GM19467 (cell line): ENCODE data around the gene VTI1A.
"Not testable (repeated sequence)": the region's sequence is repeated elsewhere in the genome, so short reads cannot be mapped to it uniquely, and the experiment has no call there.

Source experiments
- ATAC-seq: cut with Tn5 transposase; IDR thresholded peaks from one replicate; pipeline ENCODE4 v1.9.1; 2021; ENCODE audit warnings: mild to moderate bottlenecking, moderate library complexity; ENCODE audit not compliant: unreplicated experiment

VTI1A gene

DNA sequence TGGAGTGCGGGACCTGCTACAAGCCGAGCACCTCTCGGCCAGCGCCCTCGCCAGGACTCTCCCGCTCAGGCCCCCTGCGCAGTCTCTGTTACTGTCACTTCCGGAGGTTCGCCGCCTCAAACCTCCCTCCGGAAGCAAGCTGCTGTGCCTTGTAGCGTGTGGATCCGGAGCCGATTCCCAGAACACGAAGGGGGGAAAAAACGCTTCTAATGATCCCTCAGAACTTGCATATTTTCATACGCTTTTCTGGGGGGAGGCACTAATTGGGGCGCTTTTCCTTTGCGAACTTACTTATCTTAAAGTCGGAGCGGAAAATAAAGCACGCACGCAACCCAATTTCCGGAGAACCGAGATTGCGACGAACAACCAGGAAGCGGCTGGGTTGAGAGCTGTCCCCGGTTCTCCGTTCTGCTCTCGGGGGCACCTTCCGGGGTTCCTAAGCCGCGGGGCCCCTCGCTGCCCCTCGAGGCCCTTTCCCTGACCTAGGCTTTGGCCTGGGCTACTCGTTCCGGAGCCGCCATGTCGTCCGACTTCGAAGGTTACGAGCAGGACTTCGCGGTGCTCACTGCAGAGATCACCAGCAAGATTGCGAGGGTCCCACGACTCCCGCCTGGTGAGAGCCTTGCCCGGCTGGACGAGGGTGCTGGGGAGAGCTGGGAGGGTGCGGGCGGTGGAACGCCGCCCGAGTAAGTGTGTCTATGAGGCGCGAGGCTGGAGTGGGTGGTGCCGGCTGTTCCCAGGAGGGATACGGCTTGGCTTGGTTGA lies at the start of gene VTI1A, which contains the start of gene ZDHHC6:
TSS of gene VTI1A (plus strand) at position 361 of the 765 bp plus-strand sequence. CDS start at position 520, 159 bp downstream.
TSS of gene ZDHHC6 (minus strand) at position 60 of the 765 bp plus-strand sequence. CDS start 1,478 bp downstream, outside the sequence.
- peak; percentile 94 for ATAC-seq

- ATAC-seq: no peak
Measured at GRCh38 chr10:112397592-112397991, 49.4 kb upstream of the VTI1A start.

DNA sequence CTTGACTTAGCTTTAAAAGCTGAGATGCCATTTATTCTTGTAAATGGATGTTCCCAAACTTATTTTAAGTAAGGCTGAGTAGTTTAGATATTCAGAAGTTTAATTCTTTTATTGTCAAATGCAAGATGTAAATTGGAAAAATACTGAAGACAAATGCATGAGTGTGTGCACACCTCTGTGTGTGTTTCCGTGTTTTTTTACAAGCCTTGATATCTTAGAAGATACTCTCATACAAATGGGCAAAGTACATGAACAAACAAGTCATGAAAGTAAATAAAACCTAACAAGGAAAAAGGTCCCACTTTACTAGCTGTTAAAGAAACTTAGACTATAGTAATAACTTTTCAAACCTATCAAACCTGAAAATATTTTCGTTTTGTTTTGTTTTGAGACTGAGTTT lies 44.1 kb upstream of the VTI1A start:
- no peak for ATAC-seq

- ATAC-seq: no peak
Measured at GRCh38 chr10:112404617-112405016, 42.4 kb upstream of the VTI1A start.

- not testable (repeated sequence) for ATAC-seq
Measured at GRCh38 chr10:112406806-112407205, 40.2 kb upstream of the VTI1A start.

DNA sequence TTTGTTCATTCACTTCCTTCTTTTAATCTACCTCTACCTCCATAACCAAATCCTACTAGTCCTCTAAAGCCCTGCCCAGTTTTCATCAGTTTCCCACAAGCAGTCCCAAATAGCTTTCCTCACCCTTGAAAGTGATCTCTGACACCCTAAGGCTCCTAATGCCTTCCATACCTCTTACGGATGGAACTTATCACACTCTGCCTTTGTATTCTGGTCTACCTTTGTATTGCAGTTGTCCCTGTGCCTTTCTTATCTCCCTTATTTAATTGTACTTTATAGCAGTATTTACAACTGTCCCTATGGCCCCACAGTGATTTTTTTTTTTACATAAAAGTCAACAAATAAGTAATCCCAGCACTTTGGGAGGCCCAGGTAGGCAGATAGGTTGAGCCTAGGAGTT lies 39.3 kb upstream of the VTI1A start:
- ATAC-seq: no peak

DNA sequence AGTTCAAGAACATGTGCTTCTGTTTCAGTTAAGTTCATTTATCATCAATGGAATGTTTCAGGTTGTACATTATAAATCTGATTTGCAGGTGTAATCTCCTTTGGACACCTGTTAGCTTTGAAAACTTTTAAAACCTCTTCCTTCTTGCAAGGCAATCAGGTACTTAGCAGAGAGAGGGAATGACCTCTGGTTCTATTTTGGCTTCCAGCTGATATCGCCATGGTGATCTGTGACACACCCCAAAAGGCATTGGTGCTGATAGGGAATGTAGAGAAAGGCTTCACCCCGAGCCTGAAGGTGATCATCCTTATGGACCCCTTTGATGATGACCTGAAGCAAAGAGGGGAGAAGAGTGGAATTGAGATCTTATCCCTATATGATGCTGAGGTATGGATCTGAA lies 37.7 kb upstream of the VTI1A start:
- ATAC-seq: no peak

GRCh38 chr10:112409755-112410154 lies 37.3 kb upstream of the VTI1A start:
- ATAC-seq: no peak

- ATAC-seq: no peak
Measured at GRCh38 chr10:112412696-112413095, 34.3 kb upstream of the VTI1A start.

GRCh38 chr10:112421731-112422130 lies 25.3 kb upstream of the VTI1A start:
- no peak for ATAC-seq

GRCh38 chr10:112424651-112425050 lies 22.4 kb upstream of the VTI1A start:
- ATAC-seq: no peak

DNA sequence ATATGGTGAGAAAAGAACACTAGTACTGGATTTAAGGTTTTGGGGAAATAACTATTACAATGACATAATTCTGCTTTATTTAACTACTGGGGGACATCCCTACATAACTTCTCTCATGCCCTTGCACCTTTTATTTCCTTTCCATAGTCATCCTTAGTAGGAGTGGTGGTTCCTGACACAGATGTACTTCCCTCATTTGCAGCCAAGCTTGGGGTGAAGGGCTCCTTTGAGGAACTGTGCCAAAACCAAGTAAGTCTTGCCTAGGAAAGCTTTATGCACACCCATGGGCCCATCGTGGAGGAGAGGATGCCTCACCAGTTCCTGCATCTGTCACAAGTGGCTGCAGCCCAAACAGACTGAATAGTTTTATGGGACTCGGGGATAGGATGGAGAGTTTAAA lies 20.9 kb upstream of the VTI1A start:
- no peak for ATAC-seq

- ATAC-seq: no peak
Measured at GRCh38 chr10:112429147-112429546, 17.9 kb upstream of the VTI1A start.

DNA sequence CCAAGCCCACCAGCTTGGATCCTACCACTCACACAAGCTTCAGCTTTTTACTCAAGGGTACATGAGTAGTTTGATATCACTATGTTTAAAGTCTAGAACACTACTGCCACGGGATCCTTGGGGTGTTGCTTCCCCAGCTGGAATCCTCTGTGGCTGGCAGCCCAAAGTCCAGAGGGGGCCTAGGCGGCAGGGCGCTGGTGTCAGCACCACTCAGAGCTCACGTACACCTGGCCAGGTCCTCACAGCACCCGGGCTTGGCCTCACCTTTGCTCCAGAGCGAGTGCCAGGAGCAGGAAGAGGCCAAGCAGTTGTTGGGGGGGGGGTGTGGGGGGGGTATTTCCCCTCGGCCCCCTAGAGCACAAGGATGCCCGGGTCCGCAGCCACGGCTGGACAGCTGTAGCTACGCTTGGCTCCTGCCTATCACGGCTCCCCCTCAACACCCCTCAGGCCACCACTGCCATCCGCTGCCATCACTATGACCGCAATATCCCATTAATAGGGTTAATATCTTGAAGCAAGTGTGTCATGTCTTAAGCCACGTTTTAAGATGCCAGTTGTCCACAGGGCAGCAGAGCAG lies 17.3 kb upstream of the VTI1A start:
- no peak for ATAC-seq

GRCh38 chr10:112433136-112433535 lies 13.9 kb upstream of the VTI1A start:
- ATAC-seq: no peak

- ATAC-seq: no peak
Measured at GRCh38 chr10:112434988-112435619, 11.9 kb upstream of the VTI1A start.

DNA sequence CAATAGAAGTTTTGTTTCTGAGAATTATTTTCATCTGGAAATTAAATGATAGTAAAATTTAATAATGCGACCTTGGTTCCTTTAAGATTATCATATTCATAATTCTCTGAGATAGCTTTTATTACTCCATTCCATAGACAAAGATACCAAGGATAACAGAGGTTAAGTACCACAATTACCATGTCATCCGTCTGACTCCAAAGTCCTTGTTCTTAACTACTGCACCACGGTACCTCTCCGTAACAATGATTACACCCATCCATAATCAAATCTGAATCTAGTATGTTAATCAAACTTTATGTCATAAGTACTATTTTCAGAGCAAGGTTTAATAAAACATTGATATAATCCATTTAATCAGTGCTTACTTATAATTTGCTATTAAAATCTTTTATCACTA lies 8.7 kb upstream of the VTI1A start:
- no peak for ATAC-seq

- no peak for ATAC-seq
Measured at GRCh38 chr10:112441520-112441919, 5.5 kb upstream of the VTI1A start.

DNA sequence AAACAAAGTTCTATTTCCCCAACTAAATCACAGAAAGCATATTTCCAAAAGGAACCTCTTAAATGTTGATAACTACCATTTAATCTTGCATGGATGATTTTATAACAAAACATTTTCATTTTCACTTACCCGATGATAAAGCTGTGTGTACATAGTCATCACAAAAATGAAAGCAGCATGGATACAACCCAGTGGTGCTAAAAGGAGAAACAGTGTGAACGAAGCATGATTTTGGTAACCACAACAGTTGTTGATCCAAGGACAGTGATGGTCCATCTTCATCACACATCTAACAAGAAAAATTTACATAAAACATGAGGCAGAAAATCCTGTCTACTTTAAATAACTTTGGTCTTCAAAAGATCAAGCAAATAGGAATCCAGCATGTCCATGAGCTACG lies 5.0 kb upstream of the VTI1A start:
- no peak for ATAC-seq

DNA sequence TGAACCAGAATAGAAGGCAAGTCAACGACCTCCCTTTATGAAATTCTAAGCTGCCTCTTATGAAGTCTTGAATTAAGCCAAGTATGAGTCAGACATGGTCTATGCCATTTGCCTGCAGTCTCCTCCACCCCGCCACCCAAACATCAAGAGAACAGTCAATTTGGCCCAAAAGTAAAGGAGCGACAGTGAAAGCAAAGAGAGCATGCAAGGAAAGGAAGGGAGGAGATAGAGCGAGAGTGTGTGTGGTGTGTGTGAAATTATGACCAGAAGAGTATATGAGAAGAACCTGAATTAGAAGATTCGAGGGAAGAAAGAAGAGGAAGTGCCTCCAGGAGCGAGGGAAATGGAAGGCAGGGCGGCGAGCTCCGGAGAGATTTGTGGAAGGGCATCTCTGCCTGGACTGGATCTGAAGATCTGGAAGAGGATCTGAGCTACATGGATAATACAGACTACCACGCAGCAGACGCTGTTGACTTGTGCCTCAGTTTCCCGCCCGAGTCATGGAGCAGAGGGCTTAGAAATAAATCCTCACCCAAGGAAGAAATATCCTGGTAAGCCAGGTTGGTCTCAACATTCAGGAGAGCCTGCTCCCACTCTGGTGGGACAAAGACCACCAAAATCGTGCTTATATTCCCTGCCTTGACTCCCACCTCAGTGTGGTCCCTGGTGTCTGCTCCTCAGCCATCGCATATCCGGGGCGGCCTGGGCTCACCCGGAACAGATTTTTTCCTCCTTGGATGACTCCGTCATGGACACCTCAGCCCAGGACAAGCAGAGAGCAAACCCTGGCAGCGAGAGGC lies 760 bp upstream of the VTI1A start:
- ATAC-seq: no peak

GRCh38 chr10:112447620-112447928 lies 559 bp downstream of the VTI1A start:
- ATAC-seq: no peak
